ENCODE results near the gene ITGB2.

The ITGB2 gene

DNA sequence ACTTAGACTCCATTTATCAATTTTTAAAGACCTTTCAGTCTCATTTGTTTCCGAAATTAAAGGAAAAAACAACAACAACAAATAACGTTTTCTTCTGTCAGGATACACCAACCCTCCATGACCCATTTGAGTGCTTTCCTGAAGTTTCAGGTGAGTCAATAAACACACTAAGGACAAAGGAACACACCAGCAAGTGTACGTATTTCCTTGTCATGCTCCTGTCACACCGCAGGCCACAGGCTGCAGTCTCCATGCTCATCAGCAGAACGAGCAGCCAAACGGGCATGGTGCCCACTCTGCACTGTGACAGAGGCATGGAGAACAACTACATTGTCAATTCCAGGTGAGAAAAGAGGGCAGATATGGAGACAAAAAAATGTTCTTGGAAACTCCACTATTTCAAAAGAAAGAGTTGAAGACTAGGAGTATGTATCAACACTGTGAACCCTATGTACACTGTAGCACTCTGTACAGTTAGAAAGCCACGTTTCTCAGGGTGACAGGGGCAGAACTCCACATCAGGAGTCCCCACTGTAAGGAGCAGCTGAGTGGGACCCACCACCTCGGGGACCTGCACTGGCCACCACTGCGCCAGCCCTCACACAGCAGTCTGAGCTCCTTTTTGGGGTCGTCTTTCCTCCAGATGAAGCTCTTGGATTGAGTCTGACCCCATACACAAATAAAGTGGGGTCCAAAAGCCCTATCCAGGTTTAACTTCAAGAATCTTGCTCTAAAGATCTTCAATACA is 49.8 kb downstream of the ITGB2 start:
- peaks cover 22 to 23% of the 10 kb centered on the region in 2 donors for H3K4me1 ChIP-seq (ENCODE audit: control insufficient read depth in 2 of 2, insufficient read depth in 1 of 2, low read depth in 1 of 2, low read length in 2 of 2)
- H3K4me2 ChIP-seq (ENCODE audit: insufficient read depth, low read length, poor library complexity, severe bottlenecking), result no peak overlapping the region
- H3K4me3 ChIP-seq (ENCODE audit: low read length in 2 of 2), result no peak overlapping the region

DNA sequence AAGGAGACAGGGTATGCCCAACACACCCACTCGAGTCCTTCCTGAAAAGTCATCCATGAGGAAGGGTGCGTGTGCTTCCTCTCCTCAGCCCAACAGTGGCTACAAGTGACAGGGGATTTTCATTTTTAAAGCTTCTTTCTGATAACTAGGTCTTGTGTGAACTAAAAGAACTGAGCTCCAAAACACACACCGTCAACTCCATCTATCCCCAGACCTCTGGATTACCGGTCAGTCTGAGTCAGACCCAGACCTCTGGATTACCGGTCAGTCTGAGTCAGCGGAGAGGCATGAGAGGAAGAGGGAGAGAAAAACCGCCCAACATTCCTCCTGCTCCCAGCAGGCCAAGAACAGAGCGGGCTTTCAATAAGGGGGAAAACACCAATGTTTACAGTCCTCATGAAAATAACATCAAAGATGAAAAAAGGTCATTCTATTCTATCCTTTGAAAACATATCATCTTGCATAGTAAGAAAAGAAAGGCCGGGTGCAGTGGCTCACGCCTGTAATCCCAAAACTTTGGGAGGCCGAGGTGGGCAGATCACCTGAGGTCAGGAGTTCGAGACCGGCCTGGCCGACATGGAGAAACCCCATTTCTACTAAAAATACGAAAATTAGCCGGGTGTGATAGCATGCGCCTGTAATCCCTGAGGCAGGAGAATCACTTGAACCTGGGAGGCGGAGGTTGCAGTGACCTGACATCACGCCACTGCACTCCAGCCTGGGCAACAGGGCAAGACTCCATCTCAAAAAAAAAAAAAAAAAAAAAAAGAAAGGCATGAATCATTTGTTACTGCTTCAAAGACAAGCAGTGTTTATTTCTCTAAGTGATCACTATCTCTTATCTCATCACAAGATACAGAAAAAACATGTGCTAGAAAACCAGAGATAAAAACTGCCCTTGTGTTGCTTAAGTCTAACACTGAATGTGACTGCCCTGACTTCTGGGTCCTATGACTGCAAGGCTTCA is 50.6 kb downstream of the ITGB2 start:
- DNase-seq (ENCODE audit: low spot score), result no peak
- H3K79me1 ChIP-seq (ENCODE audit: low read depth, low read length), result peaks cover 32% of the 10 kb centered on the region
- H2AK5ac ChIP-seq (ENCODE audit: low read depth, low read length), result no peak overlapping the region
- no peak overlapping the region for H2BK120ac ChIP-seq (ENCODE audit: low read depth, low read length)
- H3K36me3 ChIP-seq (replicated peaks in 1 of 2; ENCODE audit: control insufficient read depth in 2 of 2, insufficient read depth in 2 of 2, low read length in 2 of 2), result peaks cover 12 to 35% of the 10 kb centered on the region in 2 donors
- H4K8ac ChIP-seq (ENCODE audit: low read depth, low read length), result no peak overlapping the region
- no peak overlapping the region for H4K91ac ChIP-seq (ENCODE audit: low read depth, low read length, poor library complexity)
- H3K4me2 ChIP-seq (ENCODE audit: insufficient read depth, low read length, poor library complexity, severe bottlenecking), result no peak overlapping the region
- H3K9me3 ChIP-seq (replicated peaks in 1 of 2; ENCODE audit: control insufficient read depth in 2 of 2, insufficient read depth in 1 of 2, low read depth in 1 of 2, low read length in 2 of 2), result peaks cover 0 to 4% of the 10 kb centered on the region in 2 donors
- H3K9ac ChIP-seq (ENCODE audit: low read depth, low read length, poor library complexity), result no peak overlapping the region
- no peak overlapping the region for H3K4ac ChIP-seq (ENCODE audit: low read length)
- no peak overlapping the region for H3K14ac ChIP-seq (ENCODE audit: low read length)
- H2BK12ac ChIP-seq (ENCODE audit: low read length), result no peak overlapping the region
- no peak overlapping the region for H2BK15ac ChIP-seq (ENCODE audit: low read length)
- no peak overlapping the region for H3K23ac ChIP-seq (ENCODE audit: low read depth, low read length, poor library complexity)
- H3K27me3 ChIP-seq (ENCODE audit: control insufficient read depth in 3 of 3, insufficient read depth in 3 of 3, low read depth in 1 of 3, low read length in 3 of 3), result peaks cover 7 to 12% (median 9%) of the 10 kb centered on the region in 3 experiments
- no peak overlapping the region for H3K18ac ChIP-seq (ENCODE audit: low read length)
- H3K27ac ChIP-seq (replicated peaks; ENCODE audit: low read length), result no peak overlapping the region
- H2AFZ ChIP-seq (ENCODE audit: low read length), result no peak overlapping the region
- WGBS, 2 donors (ENCODE audit: extremely low coverage in 2 of 2, insufficient read length in 2 of 2, insufficient replicate concordance in 1 of 2), result no CpG with 5 or more reads among the region's 19 CpGs
- no peak overlapping the region for H3K4me3 ChIP-seq (ENCODE audit: low read length in 2 of 2)
- no peak overlapping the region for H2BK5ac ChIP-seq (ENCODE audit: low read length)
- peaks cover 22 to 23% of the 10 kb centered on the region in 2 donors for H3K4me1 ChIP-seq (ENCODE audit: control insufficient read depth in 2 of 2, insufficient read depth in 1 of 2, low read depth in 1 of 2, low read length in 2 of 2)

More for the DNA sequence above, 49.8 kb downstream of the ITGB2 start:
- H2BK5ac ChIP-seq (ENCODE audit: low read length), result no peak overlapping the region
- no peak overlapping the region for H2AFZ ChIP-seq (ENCODE audit: low read length)
- H2BK120ac ChIP-seq (ENCODE audit: low read depth, low read length), result no peak overlapping the region
- peaks cover 11 to 20% (median 14%) of the 10 kb centered on the region in 3 experiments for H3K27me3 ChIP-seq (ENCODE audit: control insufficient read depth in 3 of 3, insufficient read depth in 3 of 3, low read depth in 1 of 3, low read length in 3 of 3)
- no peak overlapping the region for H3K23ac ChIP-seq (ENCODE audit: low read depth, low read length, poor library complexity)
- H3K4ac ChIP-seq (ENCODE audit: low read length), result no peak overlapping the region
- DNase-seq (ENCODE audit: low spot score), result no peak
- no peak overlapping the region for H3K9ac ChIP-seq (ENCODE audit: low read depth, low read length, poor library complexity)
- H3K9me3 ChIP-seq (replicated peaks in 1 of 2; ENCODE audit: control insufficient read depth in 2 of 2, insufficient read depth in 1 of 2, low read depth in 1 of 2, low read length in 2 of 2), result peaks cover 0 to 8% of the 10 kb centered on the region in 2 donors
- H3K18ac ChIP-seq (ENCODE audit: low read length), result no peak overlapping the region
- no peak overlapping the region for H2BK12ac ChIP-seq (ENCODE audit: low read length)
- no peak overlapping the region for H2BK15ac ChIP-seq (ENCODE audit: low read length)
- no peak overlapping the region for H2AK5ac ChIP-seq (ENCODE audit: low read depth, low read length)
- no peak overlapping the region for H3K27ac ChIP-seq (replicated peaks; ENCODE audit: low read length)
- peaks cover 25% of the 10 kb centered on the region for H3K79me1 ChIP-seq (ENCODE audit: low read depth, low read length)
- no peak overlapping the region for H3K14ac ChIP-seq (ENCODE audit: low read length)
- H4K91ac ChIP-seq (ENCODE audit: low read depth, low read length, poor library complexity), result no peak overlapping the region
- no peak overlapping the region for H4K8ac ChIP-seq (ENCODE audit: low read depth, low read length)
- H3K36me3 ChIP-seq (replicated peaks in 1 of 2; ENCODE audit: control insufficient read depth in 2 of 2, insufficient read depth in 2 of 2, low read length in 2 of 2), result peaks cover 4 to 26% of the 10 kb centered on the region in 2 donors
- no CpG with 5 or more reads among the region's 10 CpGs for WGBS, 2 donors (ENCODE audit: extremely low coverage in 2 of 2, insufficient read length in 2 of 2, insufficient replicate concordance in 1 of 2)

DNA sequence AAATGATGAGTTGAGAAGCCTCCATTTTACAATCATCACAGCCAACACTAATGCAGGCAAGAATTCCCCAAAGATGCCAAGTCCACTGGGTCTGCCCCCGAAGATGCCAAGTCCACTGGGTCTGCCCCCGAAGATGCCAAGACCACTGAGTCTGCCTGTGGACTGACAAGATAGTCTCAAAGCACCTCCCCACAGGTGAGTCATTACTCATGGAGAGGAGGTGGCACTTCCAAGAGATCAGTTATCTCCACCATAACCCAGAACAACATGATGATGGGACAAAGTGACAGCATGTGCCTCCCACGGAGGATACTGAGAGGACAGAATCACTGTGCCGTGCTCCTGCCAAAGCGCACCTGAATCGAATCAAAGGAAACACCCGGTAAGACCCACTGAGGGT is 52.0 kb downstream of the ITGB2 start:
- peaks cover 22 to 23% of the 10 kb centered on the region in 2 donors for H3K4me1 ChIP-seq (ENCODE audit: control insufficient read depth in 2 of 2, insufficient read depth in 1 of 2, low read depth in 1 of 2, low read length in 2 of 2)
- no peak overlapping the region for H3K27ac ChIP-seq (replicated peaks; ENCODE audit: low read length)

More for the DNA sequence above, 52.0 kb downstream of the ITGB2 start:
- H2BK15ac ChIP-seq (ENCODE audit: low read length), result no peak overlapping the region
- H3K36me3 ChIP-seq (replicated peaks in 1 of 2; ENCODE audit: control insufficient read depth in 2 of 2, insufficient read depth in 2 of 2, low read length in 2 of 2), result peaks cover 20 to 48% of the 10 kb centered on the region in 2 donors
- H2AK5ac ChIP-seq (ENCODE audit: low read depth, low read length), result no peak overlapping the region
- H2BK120ac ChIP-seq (ENCODE audit: low read depth, low read length), result no peak overlapping the region
- H3K23ac ChIP-seq (ENCODE audit: low read depth, low read length, poor library complexity), result no peak overlapping the region
- H3K79me1 ChIP-seq (ENCODE audit: low read depth, low read length), result peaks cover 32% of the 10 kb centered on the region
- H3K14ac ChIP-seq (ENCODE audit: low read length), result no peak overlapping the region
- no peak overlapping the region for H4K8ac ChIP-seq (ENCODE audit: low read depth, low read length)
- no peaks in the 10 kb centered on the region for H3K9me3 ChIP-seq (replicated peaks in 1 of 2; ENCODE audit: control insufficient read depth in 2 of 2, insufficient read depth in 1 of 2, low read depth in 1 of 2, low read length in 2 of 2)
- no peak overlapping the region for H2BK12ac ChIP-seq (ENCODE audit: low read length)
- DNase-seq (ENCODE audit: low spot score), result no peak
- H3K27me3 ChIP-seq (ENCODE audit: control insufficient read depth in 3 of 3, insufficient read depth in 3 of 3, low read depth in 1 of 3, low read length in 3 of 3), result no peaks in the 10 kb centered on the region
- no peak overlapping the region for H3K4me3 ChIP-seq (ENCODE audit: low read length in 2 of 2)
- H3K9ac ChIP-seq (ENCODE audit: low read depth, low read length, poor library complexity), result no peak overlapping the region
- no peak overlapping the region for H3K4ac ChIP-seq (ENCODE audit: low read length)
- no peak overlapping the region for H3K18ac ChIP-seq (ENCODE audit: low read length)
- no CpG with 5 or more reads among the region's 7 CpGs for WGBS, 2 donors (ENCODE audit: extremely low coverage in 2 of 2, insufficient read length in 2 of 2, insufficient replicate concordance in 1 of 2)
- no peak overlapping the region for H4K91ac ChIP-seq (ENCODE audit: low read depth, low read length, poor library complexity)
- no peak overlapping the region for H3K4me2 ChIP-seq (ENCODE audit: insufficient read depth, low read length, poor library complexity, severe bottlenecking)
- no peak overlapping the region for H2AFZ ChIP-seq (ENCODE audit: low read length)
- no peak overlapping the region for H2BK5ac ChIP-seq (ENCODE audit: low read length)
